ENCODE measurements around the gene RUNDC3A.

The RUNDC3A gene

GRCh38 chr17:44308320-44308818, at the start of gene RUNDC3A:
TSS of gene RUNDC3A (plus strand) at chr17:44308601. CDS start at chr17:44308833, 232 bp downstream.
- DNase-seq: peak; percentile 94

- DNase-seq: no peak
These were observed 49.5 kb upstream of the RUNDC3A start for GRCh38 chr17:44258811-44259351.

DNA sequence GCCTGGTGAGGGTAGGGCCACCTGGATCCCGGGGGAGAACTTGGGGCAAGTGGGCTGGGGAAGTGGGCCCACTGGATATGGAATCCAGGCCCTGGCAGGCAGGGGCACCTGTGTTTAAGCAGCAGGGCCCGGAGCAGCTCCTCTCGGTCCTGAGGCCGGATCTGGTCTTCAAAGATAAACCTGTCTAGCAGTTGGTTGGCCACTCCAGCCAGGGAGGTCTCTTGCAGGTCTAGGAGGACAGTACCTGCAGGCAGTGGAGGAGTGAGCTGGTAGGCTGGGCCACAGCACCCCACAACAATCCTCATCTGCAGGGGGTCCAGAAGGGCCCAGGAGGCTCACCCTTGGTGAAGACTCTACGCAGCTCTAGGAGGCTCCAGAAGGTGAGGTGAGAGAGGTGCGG, 48.1 kb upstream of the RUNDC3A start:
- no peak for DNase-seq

DNA sequence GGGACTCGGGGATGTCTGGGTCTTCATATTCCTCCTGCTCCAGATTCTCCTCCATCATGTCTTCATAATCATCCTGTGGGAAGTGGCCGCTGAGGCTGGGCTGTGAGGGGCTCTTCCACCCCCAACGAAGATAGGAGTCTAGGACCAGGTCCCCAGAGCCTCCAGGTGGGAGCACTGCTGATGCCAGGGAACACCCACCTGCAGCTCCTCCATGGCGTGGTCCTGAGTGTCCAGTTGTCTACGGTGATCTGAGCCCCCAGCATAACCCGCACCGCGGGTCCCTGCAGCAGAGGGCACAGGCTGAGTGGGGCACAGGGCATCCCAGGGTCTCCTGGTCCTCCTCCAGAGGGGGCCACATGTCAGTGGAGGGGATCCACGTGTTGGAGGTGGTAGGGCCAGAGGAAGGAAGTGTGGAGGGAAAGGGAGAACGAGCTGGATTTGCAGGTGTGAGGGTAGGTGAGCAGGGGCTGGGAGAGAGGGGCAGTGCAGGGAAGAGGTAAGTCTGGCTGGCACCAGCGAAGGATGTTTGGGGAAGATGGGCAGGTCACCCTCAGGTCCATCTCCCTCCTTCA, 45.7 kb upstream of the RUNDC3A start:
- no peak for DNase-seq

GRCh38 chr17:44263345-44263902, 45.0 kb upstream of the RUNDC3A start:
- DNase-seq: no peak

DNA sequence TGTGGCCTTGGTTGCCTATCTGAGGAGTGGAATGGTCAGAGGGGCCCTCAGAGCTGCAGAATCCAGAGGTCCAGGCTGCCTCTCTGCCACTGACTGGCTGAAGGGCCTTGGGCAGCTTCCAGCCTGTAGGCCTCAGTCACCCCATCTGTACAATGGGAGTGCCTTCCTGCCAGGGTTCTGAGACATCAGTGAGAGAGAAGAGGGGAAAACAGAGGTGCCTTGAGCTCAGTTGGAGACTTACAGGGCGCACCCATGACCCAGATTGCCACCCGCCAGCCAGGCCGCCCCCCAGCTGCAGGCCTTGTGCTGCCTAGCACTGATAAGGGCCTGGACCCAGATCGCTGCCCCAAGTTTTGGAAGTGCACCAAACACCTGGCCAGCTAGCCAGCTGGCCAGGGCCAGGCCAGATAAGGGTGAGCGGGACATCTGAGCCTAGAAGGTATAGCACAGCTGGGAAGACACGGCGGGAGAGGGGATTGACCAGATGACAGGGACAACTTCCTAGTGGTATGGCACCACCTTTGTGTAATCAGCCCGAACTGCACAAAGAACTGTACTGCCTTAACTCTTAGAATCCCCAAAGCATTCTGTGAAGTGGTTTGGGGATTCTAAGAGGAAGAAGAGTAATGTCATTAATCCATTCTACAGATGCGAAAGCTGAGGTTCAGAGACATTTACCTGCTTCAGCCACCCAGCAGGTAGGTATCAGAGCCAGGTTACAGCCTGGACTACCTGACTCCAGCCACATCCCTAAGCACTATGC, 41.8 kb upstream of the RUNDC3A start:
- DNase-seq: no peak

DNA sequence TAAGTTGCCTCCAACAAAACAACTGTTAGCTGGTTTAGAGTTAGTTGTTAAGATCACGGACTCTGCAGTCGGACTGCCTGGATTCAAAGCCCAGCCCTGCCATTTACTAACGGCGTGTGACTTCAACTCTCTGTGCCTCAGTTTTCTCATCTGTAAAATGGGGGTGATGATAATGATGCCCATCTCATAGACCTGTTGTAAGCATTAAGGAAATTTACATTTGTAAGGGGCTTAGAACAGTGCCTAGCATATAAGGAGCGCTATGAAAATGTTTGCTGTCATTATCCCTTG, 41.3 kb upstream of the RUNDC3A start:
- no peak for DNase-seq

DNA sequence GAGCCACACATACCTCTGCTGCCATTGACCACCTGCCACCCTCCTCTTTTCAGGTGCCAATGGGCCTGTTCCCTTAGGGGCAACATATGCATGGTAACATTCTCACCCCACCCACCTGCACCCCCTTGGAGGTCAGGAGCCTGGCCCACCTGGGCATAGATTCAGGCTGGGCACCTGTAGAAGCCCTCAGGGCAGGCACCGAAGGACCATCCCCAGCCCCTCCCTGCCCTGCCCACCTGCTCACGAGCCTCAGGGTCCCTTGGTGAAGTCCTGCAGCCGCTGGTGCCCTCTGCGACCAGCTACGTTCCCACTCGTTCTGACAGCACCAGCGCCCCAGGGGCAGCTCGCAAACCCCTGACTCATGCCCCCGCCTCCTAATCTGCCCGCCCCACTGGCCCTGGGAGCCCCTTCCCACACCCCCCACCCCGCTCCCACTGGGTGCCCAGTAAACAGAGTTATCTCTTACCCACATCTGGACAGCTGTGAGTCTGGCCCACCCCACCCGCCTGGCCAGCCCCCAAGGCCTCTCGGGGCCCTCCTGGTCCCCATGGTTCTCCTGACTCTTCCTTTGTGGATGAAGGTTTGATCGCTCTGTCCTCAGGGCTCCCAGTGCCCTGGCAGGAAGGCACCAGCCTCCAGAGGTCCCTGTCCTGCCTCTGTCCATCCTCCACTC, 40.4 kb upstream of the RUNDC3A start, which contains the start of gene SLC4A1:
Gene SLC4A1 (minus strand): TSS at position 318 of the 673 bp plus-strand sequence. CDS start 5,269 bp downstream, outside the sequence.
- no peak for DNase-seq

DNA sequence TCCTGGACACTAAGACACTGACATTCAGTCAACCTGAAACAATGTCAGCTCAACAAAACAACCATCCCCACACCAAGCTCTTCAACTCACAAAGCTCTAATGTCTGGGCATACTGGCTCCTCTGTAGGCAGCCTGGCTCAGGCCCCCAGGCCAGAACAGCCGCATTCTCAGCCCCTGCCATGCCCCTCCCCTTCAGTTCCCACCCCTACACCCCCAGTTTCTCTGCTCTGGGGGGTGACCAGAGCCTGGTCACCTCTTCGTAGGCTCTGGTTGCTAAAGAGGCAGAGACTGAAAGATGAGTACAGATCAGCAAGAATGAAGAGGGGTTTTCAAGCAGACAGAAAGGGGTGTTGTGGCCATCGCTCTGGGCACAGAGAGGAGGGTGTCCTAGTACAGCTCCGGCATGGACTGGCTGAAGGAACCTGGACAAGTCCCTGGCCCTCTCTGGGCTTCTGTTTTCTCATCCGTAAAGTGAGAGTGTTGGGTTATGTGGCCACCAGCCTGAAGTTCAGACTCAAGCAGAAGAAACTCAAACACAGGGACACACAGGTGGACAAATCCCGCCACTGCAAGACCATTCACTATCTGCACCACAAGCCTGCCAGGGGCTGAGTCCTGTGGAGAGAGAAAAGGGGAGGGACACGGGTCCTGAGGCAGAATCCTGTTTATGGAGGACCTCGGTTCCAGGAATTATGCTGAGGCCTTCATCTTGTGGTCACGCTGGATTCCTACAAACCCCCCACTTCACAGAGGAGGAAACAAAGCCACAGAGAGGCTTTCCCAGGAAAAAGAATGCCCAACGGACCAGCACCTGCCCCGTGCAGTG, 39.5 kb upstream of the RUNDC3A start:
- DNase-seq: no peak

GRCh38 chr17:44269535-44270240, 38.7 kb upstream of the RUNDC3A start:
- DNase-seq: peak; percentile 53

DNA sequence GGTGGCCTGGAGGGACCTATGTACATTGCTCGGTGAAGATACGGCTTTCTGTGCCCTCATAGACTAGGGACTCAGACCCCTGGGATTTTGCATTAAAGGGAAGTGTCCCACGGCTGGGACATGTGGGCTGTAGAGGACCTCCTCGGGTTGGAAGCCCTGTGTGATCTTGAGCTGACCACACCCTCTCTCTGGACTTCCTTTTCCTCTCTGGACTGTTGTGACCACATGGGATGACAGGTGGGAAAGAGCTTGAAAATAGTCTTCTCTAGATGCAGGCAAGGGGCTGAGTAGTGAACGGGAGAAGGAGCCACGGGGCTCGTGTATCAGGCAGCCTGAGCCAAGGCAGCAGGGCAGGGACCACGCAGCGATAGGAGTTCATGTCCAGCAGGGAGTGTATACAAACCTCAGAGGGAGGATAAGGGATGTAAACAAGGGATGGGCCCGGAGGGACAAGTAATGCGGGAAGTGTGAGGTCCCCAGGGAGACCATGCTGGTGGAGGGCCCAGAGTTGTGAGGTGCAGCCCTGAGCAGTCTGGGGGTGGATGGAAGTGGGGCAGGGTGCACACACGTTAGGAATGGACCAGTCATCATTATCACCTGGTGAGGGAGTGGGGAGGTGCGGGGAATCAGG, 36.0 kb upstream of the RUNDC3A start:
- no peak for DNase-seq

- no peak for DNase-seq
These were observed 35.4 kb upstream of the RUNDC3A start for GRCh38 chr17:44272954-44273353.

DNA sequence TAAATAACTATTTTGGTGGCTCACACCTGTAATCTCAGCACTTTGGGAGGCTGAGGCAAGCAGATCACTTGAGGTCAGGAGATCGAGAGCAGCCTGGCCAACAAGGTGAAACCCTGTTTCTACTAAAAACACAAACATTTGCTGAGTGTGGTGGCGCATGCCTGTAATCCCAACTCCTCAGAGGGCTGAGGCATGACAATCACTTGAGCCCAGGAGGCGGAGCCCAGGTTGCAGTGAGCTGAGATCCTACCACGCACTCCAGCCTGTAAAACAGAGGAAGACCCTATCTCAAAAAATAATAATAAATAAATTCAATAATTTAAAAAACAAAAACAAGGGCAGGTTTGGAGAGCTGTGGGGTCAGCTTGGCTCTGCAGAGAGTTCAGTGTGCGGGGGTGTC, 34.8 kb upstream of the RUNDC3A start:
- DNase-seq: no peak

GRCh38 chr17:44277976-44278375, 30.4 kb upstream of the RUNDC3A start:
- no peak for DNase-seq

GRCh38 chr17:44279346-44279665, 29.1 kb upstream of the RUNDC3A start:
- DNase-seq: no peak

DNA sequence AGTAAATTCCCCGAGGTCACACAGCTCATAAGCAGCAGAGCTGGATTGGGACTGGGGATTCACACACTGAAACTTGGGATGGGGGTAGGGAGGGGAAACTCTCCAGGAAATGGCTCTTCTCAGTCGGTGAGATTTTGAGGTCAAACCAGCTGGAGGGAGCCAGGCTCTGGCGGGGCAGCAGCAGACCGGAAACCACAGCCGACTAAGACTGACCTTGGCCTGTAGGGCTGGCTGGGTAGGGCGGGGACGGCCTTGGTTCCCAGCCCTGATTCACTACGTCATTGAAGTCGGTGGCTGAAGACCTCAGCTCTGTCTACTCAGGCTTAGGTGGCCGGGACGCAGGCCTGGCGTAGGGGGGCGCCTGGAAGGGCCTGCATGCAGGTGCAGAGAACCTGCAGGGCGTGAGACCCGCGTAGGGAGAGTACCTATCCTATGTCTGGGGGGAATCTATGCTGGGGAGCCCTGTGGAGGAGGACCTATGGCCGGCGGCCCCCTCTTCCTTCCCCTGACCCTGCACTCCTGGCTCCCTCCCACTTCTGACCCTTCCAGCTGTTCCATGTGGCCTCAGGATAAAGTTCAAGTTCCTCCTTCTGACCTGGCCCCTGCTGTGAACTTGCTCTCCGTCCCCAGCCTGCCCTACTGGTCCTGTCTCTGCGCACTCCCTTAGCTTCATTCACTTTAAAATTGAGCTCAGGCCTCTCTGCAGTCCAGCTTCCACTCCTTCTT, 28.6 kb upstream of the RUNDC3A start:
- no peak for DNase-seq

- DNase-seq: no peak
These were observed 27.9 kb upstream of the RUNDC3A start for GRCh38 chr17:44280392-44280937.

GRCh38 chr17:44281570-44281969, 26.8 kb upstream of the RUNDC3A start:
- DNase-seq: no peak

DNA sequence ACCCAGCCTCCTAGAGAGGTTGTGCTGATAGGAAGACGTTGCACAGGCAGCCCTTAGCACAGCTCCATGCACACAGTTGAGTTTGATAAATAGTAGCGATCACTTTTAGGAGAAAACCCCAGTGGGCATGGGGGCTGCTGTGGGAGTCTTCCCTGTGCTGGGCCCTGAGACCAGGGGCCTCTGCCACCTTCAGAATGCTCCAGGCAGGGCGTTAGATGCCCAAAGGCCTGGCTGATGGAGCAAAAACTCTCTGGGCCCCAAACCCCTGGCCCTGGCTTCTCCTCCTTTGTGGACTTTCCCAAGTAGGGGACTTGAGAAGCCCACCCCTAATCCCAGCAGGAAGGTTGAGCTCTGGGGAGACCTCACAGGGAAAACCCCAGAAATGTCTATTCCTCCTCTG, 26.1 kb upstream of the RUNDC3A start:
- no peak for DNase-seq

DNA sequence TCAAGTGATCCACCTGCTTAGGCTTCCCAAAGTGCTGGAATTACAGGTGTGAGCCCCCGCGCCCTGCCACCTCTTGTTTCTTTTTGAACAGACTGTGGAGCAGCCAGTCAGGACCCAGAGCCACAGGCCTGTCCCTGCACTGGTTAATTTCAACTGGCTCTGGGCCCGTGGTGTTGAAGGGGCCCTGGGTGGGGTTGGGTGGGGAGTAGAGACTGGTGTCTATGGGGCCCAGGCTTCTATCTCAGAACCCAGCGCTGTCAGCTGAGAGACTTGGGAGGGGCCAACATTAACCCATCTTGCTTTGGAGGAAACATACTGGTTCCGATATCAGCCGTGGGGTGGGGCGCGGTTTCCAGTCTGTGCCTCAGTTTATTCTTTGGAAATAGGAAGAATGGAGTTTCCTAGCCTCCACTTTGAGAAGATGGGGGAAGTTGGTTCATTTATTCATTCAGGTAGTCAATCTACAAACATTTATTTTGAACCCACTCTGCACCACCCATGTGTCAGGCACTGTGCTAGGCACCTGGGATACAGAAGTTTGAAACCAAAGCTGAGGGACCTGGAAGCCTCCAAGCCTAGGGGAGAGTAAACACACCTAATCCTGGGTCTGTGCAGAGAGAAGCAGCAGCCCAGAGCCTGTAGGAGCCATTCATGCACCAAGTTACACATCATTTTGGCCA, 24.9 kb upstream of the RUNDC3A start:
- DNase-seq: no peak
